B cell (primary cell): ENCODE measurements around the gene NRG2.

ENCODE experiments used
- CTCF ChIP-seq: fragments of 200-600 bp; IDR thresholded peaks from one replicate; pipeline ENCODE4 v1.8.0; 2022; ENCODE audit warnings: antibody characterized with exemption, mild to moderate bottlenecking
- EZH2 ChIP-seq: IDR thresholded peaks from 2 replicates; pipeline ENCODE4 v1.6.1; 2012; ENCODE audit warnings: borderline replicate concordance, low read depth, mild to moderate bottlenecking, moderate library complexity, low read length; ENCODE audit not compliant: insufficient read depth, poor library complexity, severe bottlenecking

- no peak for TF ChIP-seq CTCF
- TF ChIP-seq EZH2 = no peak
Observed at GRCh38 chr5:140013536-140013935, 29.6 kb downstream of the NRG2 start.
